ENCODE measurements around the gene EEF2K. TPM values are rescaled to one million over a fixed set of nuclear protein-coding genes. Genes with fewer than 3 reads are reported as not detected.

Gene EEF2K
- total RNA-seq, 1 donor from 2014 or later, result 33.8 TPM

GRCh38 chr16:22330326-22330725, 124.2 kb downstream of the EEF2K start:
- DNase-seq (ENCODE audit: low read depth in 2 of 2), result no peak

GRCh38 chr16:22333457-22333994, 127.4 kb downstream of the EEF2K start:
- DNase-seq (ENCODE audit: low read depth in 2 of 2), result no peak

- DNase-seq (ENCODE audit: low read depth in 2 of 2), result no peak
Measured at GRCh38 chr16:22335668-22336246, 129.7 kb downstream of the EEF2K start.

GRCh38 chr16:22336581-22336980, 130.5 kb downstream of the EEF2K start:
- DNase-seq (ENCODE audit: low read depth in 2 of 2), result no peak

- DNase-seq (ENCODE audit: low read depth in 2 of 2), result no peak
Measured at GRCh38 chr16:22337045-22337444, 131.0 kb downstream of the EEF2K start.

GRCh38 chr16:22337849-22338635, 132.0 kb downstream of the EEF2K start:
- DNase-seq (ENCODE audit: low read depth in 2 of 2), result no peak

Other genes with a start within 250 kb of the EEF2K start
- not detected in 2 replicates for gene PDZD9, start 205.2 kb upstream of the EEF2K start, total RNA-seq
- gene MOSMO, start 198.2 kb upstream of the EEF2K start, total RNA-seq, result 9.8 and 11.8 TPM in 2 replicates
- gene VWA3A, start 113.7 kb upstream of the EEF2K start, total RNA-seq, result 0.13 TPM in 1 of 2 replicates, not detected in the other
- gene SDR42E2, start 43.8 kb upstream of the EEF2K start, total RNA-seq, result 0.13 TPM in 2 replicates
- gene POLR3E, start 91.1 kb downstream of the EEF2K start, total RNA-seq, result 31.8 and 57.5 TPM in 2 replicates
- gene CDR2, start 168.3 kb downstream of the EEF2K start, total RNA-seq, result 20.9 and 28.2 TPM in 2 replicates